CD4-positive, CD25-positive, alpha-beta regulatory T cell (primary cell): ENCODE measurements around the gene TRIB2. TPM values are rescaled to one million over a fixed set of nuclear protein-coding genes. Genes with fewer than 3 reads are reported as not detected.

Experiments used
- ATAC-seq, 2 donors: fragments of 150-1000 bp; cut with Tn5 transposase; one replicate each; pipeline ENCODE4 v1.10.0; 2021; ENCODE audit warnings: low read depth in 2 of 2, moderate number of reproducible peaks in 2 of 2, moderate library complexity in 1 of 2
- DNase-seq, 3 donors: peaks; one replicate each; pipeline versions ENCODE4 v3.0.0 to v3.0.0-alpha.2; 2012 to 2022; ENCODE audit warnings: mixed read lengths in 1 of 3
- H3K27ac ChIP-seq: one replicate; pipeline ENCODE4 v1.7.0; 2013; ENCODE audit warnings: mild to moderate bottlenecking, low read length; ENCODE audit not compliant: insufficient read depth, poor library complexity, severe bottlenecking
- H3K27me3 ChIP-seq: one replicate; pipeline ENCODE4 v1.7.0; 2013; ENCODE audit warnings: low read length; ENCODE audit not compliant: control insufficient read depth, insufficient read depth
- H3K36me3 ChIP-seq: one replicate; pipeline ENCODE4 v1.7.0; 2013; ENCODE audit warnings: mild to moderate bottlenecking, low read length, moderate library complexity; ENCODE audit not compliant: control insufficient read depth, insufficient read depth
- H3K4me1 ChIP-seq: 2 replicates; pipeline ENCODE4 v1.7.0; 2013; ENCODE audit warnings: mild to moderate bottlenecking, low read length; ENCODE audit not compliant: insufficient read depth, control insufficient read depth, poor library complexity, severe bottlenecking
- H3K4me3 ChIP-seq: one replicate; pipeline ENCODE4 v1.7.0; 2013; ENCODE audit warnings: low read depth, mild to moderate bottlenecking, low read length, moderate library complexity
- H3K9me3 ChIP-seq, 2 experiments: 1 replicate in 1 of 2; 2 replicates in 1 of 2; pipeline ENCODE4 v1.7.0; 2013; ENCODE audit warnings: low read length in 2 of 2, mild to moderate bottlenecking in 1 of 2, moderate library complexity in 1 of 2; ENCODE audit not compliant: control insufficient read depth in 2 of 2
- H3K27ac Mint-ChIP-seq, 3 donors: one replicate each; pipeline ENCODE4 v1.8.0; 2020 to 2022; ENCODE audit warnings: mild to moderate bottlenecking in 3 of 3, mixed read lengths in 3 of 3, moderate library complexity in 2 of 3
- H3K27me3 Mint-ChIP-seq: one replicate; pipeline ENCODE4 v1.8.0; 2022; ENCODE audit warnings: mild to moderate bottlenecking, mixed read lengths
- H3K36me3 Mint-ChIP-seq: one replicate; pipeline ENCODE4 v1.8.0; 2020; ENCODE audit warnings: mixed read lengths
- H3K4me1 Mint-ChIP-seq, 4 donors: one replicate each; pipeline ENCODE4 v1.8.0; 2020 to 2022; ENCODE audit warnings: mixed read lengths in 4 of 4, mild to moderate bottlenecking in 1 of 4
- H3K4me3 Mint-ChIP-seq, 4 donors: one replicate each; pipeline ENCODE4 v1.8.0; 2020 to 2022; ENCODE audit warnings: mild to moderate bottlenecking in 4 of 4, mixed read lengths in 4 of 4, moderate library complexity in 3 of 4
- H3K9me3 Mint-ChIP-seq, 7 donors: one replicate each; pipeline ENCODE4 v1.8.0; 2020 to 2022; ENCODE audit warnings: mixed read lengths in 7 of 7, mild to moderate bottlenecking in 3 of 7, moderate library complexity in 2 of 7
- polyA plus RNA-seq, 4 donors: library from polyadenylated mRNA; unstranded; fragments of 300-500 nt; fragmentation: Illumina TruSeq; gene quantifications; one replicate each; pipeline ENCODE4 v1.2.3, GENCODE V29; 2021
- total RNA-seq: library from RNA; stranded (reverse); gene quantifications from one replicate; pipeline ENCODE4 v1.2.3, GENCODE V29; 2022

The TRIB2 gene
- total and polyA plus RNA-seq, 5 donors from 2014 or later = 87.6 to 180 (median 117) TPM

DNA sequence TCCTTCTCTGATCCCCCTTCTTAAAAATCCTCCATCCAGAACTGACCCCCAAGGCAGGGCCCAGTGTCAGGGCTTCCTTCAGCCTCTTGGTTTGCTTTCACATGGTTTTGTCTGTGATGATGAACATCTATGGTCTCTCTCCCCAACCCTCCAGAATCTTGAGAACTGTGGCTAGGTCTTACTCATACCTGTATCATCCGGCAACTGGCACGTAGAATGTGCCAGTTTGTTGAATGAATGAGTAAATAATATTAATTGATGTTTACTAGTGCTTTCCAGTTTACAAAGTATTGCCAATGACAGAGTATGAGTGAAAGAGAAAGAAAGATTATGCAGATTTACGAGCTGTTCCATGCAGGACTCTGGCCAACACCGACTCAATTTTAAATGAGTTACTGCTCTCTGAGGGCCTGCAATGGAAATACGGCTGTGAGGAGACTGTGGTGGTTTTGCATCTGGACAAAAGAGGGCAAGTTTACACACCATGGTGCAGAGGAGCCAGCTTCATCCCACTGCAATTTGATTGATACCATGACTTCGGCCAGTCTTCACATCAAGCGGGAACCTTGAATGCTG, 29.9 kb upstream of the TRIB2 start:
- no peak overlapping the region for H3K27ac ChIP-seq
- H3K36me3 ChIP-seq = no peaks in the 10 kb centered on the region
- no peaks in the 10 kb centered on the region for H3K4me1 ChIP-seq
- H3K27me3 ChIP-seq = no peaks in the 10 kb centered on the region
- DNase-seq (no peak), ATAC-seq (no peak)
- Mint-ChIP-seq H3K4me3 (peak overlapping the region in 1 of 4 donors; percentile 34), H3K27ac (peak overlapping the region; percentile 24 to 67 (median 37)), H3K36me3 (peaks cover 4% of the 10 kb centered on the region), H3K4me1 (peaks cover 0 to 9% (median 4%) of the 10 kb centered on the region in 4 donors), H3K27me3 (peaks cover 4% of the 10 kb centered on the region), H3K9me3 (peaks cover 0 to 6% (median 0%) of the 10 kb centered on the region in 7 donors)
- H3K9me3 ChIP-seq = no peaks in the 10 kb centered on the region
- no peak overlapping the region for H3K4me3 ChIP-seq

GRCh38 chr2:12688091-12688490, 28.6 kb upstream of the TRIB2 start:
- no peaks in the 10 kb centered on the region for H3K9me3 ChIP-seq
- peaks cover 0 to 12% (median 4%) of the 10 kb centered on the region in 7 donors for H3K9me3 Mint-ChIP-seq
- H3K27me3 Mint-ChIP-seq = peaks cover 4% of the 10 kb centered on the region
- H3K4me1 Mint-ChIP-seq = peaks cover 0 to 7% (median 4%) of the 10 kb centered on the region in 4 donors
- ATAC-seq = no peak
- DNase-seq = no peak
- H3K36me3 Mint-ChIP-seq = peaks cover 9% of the 10 kb centered on the region
- no peaks in the 10 kb centered on the region for H3K36me3 ChIP-seq
- no peak overlapping the region for H3K27ac Mint-ChIP-seq
- H3K4me3 ChIP-seq = no peak overlapping the region
- no peaks in the 10 kb centered on the region for H3K27me3 ChIP-seq
- H3K4me3 Mint-ChIP-seq = no peak overlapping the region
- no peak overlapping the region for H3K27ac ChIP-seq
- no peaks in the 10 kb centered on the region for H3K4me1 ChIP-seq

DNA sequence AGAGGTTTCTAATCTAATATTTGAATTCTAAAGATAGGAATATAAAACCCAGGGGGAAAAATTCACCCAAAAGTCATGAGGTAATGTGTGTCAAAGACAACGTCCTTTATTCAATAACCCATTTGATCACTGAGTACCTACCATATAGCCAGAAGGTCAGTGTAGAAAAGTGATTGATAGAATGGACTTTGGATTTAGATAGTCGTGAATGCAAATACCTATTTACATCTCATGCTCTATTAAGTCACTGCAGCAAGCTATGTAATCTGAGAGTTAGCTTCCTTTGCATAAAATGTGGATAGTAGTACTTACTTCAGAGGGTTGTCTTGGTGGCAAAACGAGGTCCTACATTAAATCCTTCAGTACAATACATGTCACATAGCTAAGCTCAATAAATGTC, 27.8 kb upstream of the TRIB2 start:
- ATAC-seq = no peak
- H3K36me3 Mint-ChIP-seq = peaks cover 9% of the 10 kb centered on the region

DNA sequence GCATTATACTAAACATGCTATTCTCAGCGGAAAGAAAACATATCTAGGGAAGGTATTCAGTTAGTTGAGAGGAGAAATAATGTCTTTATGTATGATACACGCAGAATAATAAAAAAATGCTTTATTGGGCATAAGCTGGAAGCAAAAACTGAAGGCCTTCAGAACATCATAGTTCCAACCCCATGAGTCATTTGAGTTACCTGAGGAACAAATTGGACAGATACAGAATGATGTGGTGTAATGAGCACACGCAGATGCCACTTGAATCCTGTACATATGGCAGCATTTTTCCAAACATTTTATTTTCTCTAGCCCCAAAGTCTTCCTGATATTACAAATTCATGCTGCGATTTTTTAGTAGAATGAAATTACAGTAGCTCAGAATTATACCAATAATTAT, 23.2 kb upstream of the TRIB2 start:
- H3K4me3 ChIP-seq = no peak overlapping the region
- H3K27ac ChIP-seq = no peak overlapping the region
- H3K9me3 Mint-ChIP-seq = peaks cover 0 to 12% (median 4%) of the 10 kb centered on the region in 7 donors
- H3K4me3 Mint-ChIP-seq = no peak overlapping the region
- peaks cover 2% of the 10 kb centered on the region for H3K27me3 Mint-ChIP-seq
- no peak for ATAC-seq
- H3K36me3 ChIP-seq = no peaks in the 10 kb centered on the region
- H3K9me3 ChIP-seq = no peaks in the 10 kb centered on the region
- no peaks in the 10 kb centered on the region for H3K27me3 ChIP-seq
- DNase-seq = no peak
- H3K27ac Mint-ChIP-seq = no peak overlapping the region
- H3K4me1 ChIP-seq = peaks cover 5% of the 10 kb centered on the region
- peaks cover 3 to 9% (median 8%) of the 10 kb centered on the region in 4 donors for H3K4me1 Mint-ChIP-seq
- peaks cover 5% of the 10 kb centered on the region for H3K36me3 Mint-ChIP-seq

More for the DNA sequence above, 27.8 kb upstream of the TRIB2 start:
- Histone ChIP-seq H3K4me1 (no peaks in the 10 kb centered on the region), H3K4me3 (no peak overlapping the region), H3K27me3 (no peaks in the 10 kb centered on the region), H3K9me3 (no peaks in the 10 kb centered on the region), H3K36me3 (no peaks in the 10 kb centered on the region), H3K27ac (no peak overlapping the region)
- Mint-ChIP-seq H3K27me3 (peaks cover 4% of the 10 kb centered on the region), H3K9me3 (peaks cover 0 to 12% (median 4%) of the 10 kb centered on the region in 7 donors), H3K4me1 (peaks cover 0 to 7% (median 4%) of the 10 kb centered on the region in 4 donors), H3K27ac (no peak overlapping the region), H3K4me3 (no peak overlapping the region)
- no peak for DNase-seq

DNA sequence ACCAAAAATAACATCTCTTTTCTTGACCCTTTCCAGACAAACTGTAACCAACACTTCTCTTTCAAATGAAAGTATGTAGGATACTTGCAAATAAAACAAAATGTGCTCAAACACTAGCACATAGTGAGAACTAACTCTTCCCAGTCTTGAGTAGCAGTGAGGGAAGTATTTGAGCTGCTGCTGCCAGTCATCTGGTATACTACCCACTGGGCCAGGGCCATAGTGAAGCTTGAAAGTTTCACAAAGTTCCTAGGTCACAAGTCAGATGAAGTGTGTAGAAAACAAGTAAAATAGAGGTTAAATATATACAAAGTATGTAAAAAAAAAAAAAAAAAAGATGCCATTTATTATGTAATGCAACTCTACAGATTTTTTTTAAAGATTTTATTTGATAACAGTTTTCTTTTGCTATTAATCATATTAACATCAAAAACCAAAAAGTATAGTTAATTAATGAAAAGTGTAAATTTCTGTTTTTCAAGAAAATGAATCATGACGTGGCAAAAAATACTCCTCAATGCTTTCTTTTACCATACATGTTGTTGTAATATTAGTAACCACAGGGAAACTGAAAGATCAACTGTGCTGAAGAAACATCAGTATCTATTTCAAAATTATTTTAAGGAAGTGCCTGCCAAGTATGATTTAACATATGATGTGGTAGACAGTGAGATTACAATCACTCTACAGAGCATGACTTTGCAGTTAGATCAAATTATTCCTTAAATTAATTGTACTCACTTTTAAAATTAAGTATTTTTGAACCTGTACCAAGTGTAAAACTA, 21.6 kb upstream of the TRIB2 start:
- no peak overlapping the region for H3K4me3 Mint-ChIP-seq
- ATAC-seq = no peak

DNA sequence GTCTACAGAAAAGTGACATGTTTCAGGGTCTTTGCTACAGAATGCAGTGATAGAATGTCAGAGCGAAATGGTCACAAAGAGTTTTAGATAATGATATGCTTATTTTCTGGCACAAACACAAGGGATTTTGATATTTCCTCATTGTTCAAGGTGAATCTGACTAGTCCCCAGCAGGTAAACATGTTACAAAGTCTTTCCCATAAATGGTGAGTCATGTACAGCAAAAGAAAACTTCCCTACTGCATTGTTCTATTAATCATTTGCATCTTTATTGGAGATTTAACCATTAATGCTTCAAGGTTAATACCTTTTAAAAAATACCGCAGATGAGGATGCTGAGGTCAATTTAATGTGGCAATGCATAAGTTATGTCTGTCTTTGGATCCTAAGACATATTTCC, 19.1 kb upstream of the TRIB2 start:
- Histone ChIP-seq H3K27ac (no peak overlapping the region), H3K27me3 (no peaks in the 10 kb centered on the region), H3K9me3 (no peaks in the 10 kb centered on the region), H3K36me3 (no peaks in the 10 kb centered on the region), H3K4me1 (peaks cover 16% of the 10 kb centered on the region), H3K4me3 (no peak overlapping the region)
- ATAC-seq (no peak), DNase-seq (no peak)
- Mint-ChIP-seq H3K4me1 (peaks cover 8 to 26% (median 20%) of the 10 kb centered on the region in 4 donors), H3K9me3 (peaks cover 0 to 2% (median 0%) of the 10 kb centered on the region in 7 donors), H3K36me3 (no peaks in the 10 kb centered on the region), H3K27ac (no peak overlapping the region), H3K4me3 (no peak overlapping the region), H3K27me3 (no peaks in the 10 kb centered on the region)

More for the DNA sequence above, 21.6 kb upstream of the TRIB2 start:
- H3K36me3 ChIP-seq = no peaks in the 10 kb centered on the region
- DNase-seq = peak in 2 of 3 donors; percentile 15 to 56
- peaks cover 5% of the 10 kb centered on the region for H3K4me1 ChIP-seq
- no peak overlapping the region for H3K27ac ChIP-seq
- H3K9me3 ChIP-seq = no peaks in the 10 kb centered on the region
- no peak overlapping the region for H3K4me3 ChIP-seq
- peaks cover 0 to 6% (median 4%) of the 10 kb centered on the region in 7 donors for H3K9me3 Mint-ChIP-seq
- no peaks in the 10 kb centered on the region for H3K27me3 Mint-ChIP-seq
- peaks cover 3 to 9% (median 9%) of the 10 kb centered on the region in 4 donors for H3K4me1 Mint-ChIP-seq
- H3K36me3 Mint-ChIP-seq = peaks cover 5% of the 10 kb centered on the region
- no peak overlapping the region for H3K27ac Mint-ChIP-seq
- no peaks in the 10 kb centered on the region for H3K27me3 ChIP-seq

DNA sequence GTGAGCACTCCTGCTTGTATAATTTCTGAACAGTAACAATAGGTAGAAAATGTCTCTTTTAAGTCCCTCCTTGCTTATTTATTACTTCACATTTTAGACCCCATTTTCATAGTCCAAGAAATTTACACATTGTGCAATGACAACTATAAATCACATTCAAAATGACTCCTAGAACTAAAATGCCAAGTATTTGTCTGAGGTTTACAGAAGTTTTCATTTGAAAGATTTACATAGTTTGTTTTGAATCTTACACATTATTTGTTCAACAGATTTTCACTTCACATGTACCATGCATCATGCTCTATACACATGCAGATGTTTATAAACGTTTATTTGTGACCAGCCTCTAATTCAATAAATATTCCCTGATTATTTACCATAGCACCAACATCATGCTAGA, 15.7 kb upstream of the TRIB2 start:
- Mint-ChIP-seq H3K27ac (no peak overlapping the region), H3K36me3 (no peaks in the 10 kb centered on the region), H3K4me3 (no peak overlapping the region), H3K9me3 (peaks cover 0 to 2% (median 0%) of the 10 kb centered on the region in 7 donors), H3K27me3 (no peaks in the 10 kb centered on the region), H3K4me1 (peaks cover 6 to 49% (median 38%) of the 10 kb centered on the region in 4 donors)
- DNase-seq = no peak
- no peak for ATAC-seq
- H3K36me3 ChIP-seq = no peaks in the 10 kb centered on the region
- H3K9me3 ChIP-seq = no peaks in the 10 kb centered on the region
- peaks cover 36% of the 10 kb centered on the region for H3K4me1 ChIP-seq
- H3K27ac ChIP-seq = no peak overlapping the region
- no peaks in the 10 kb centered on the region for H3K27me3 ChIP-seq
- no peak overlapping the region for H3K4me3 ChIP-seq
